ENCODE results near the gene POLA2.

DNA sequence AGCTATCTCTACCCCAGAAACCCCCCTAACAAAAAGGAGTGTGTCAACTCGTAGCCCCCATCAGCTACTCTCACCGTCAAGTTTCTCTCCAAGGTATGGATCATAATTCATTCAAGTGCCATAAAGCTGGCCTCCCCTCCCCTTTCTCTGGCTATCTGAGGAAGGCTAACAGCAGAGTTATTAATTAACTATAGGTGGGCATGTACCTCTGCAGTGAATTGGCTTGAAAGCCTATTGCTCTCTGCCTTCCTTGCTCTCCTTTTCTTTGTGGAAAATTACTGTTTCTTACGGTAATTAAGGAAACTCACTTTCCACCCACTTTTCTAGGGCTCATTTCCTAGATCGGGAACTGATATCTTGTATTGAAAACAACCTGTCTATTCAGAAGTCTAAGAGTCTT, 14.1 kb downstream of the POLA2 start:
- TF ChIP-seq, protein P1, sequence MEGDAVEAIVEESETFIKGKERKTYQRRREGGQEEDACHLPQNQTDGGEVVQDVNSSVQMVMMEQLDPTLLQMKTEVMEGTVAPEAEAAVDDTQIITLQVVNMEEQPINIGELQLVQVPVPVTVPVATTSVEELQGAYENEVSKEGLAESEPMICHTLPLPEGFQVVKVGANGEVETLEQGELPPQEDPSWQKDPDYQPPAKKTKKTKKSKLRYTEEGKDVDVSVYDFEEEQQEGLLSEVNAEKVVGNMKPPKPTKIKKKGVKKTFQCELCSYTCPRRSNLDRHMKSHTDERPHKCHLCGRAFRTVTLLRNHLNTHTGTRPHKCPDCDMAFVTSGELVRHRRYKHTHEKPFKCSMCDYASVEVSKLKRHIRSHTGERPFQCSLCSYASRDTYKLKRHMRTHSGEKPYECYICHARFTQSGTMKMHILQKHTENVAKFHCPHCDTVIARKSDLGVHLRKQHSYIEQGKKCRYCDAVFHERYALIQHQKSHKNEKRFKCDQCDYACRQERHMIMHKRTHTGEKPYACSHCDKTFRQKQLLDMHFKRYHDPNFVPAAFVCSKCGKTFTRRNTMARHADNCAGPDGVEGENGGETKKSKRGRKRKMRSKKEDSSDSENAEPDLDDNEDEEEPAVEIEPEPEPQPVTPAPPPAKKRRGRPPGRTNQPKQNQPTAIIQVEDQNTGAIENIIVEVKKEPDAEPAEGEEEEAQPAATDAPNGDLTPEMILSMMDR (IDR thresholded peaks at IDR 0.05): no peak
- no peak for TF ChIP-seq ZFX (IDR thresholded peaks at IDR 0.05; ENCODE audit: borderline replicate concordance)
